A673 (cell line): ENCODE results near the gene C18orf32. TPM values are rescaled to one million over a fixed set of nuclear protein-coding genes. Genes with fewer than 3 reads are reported as not detected.
"Not testable (repeated sequence)": the region's sequence is repeated elsewhere in the genome, so short reads cannot be mapped to it uniquely, and the experiment has no call there.

Experiments
- BruUV-seq: library from RNA; stranded (reverse); fragments of 400-500 nt; replicated peaks from 2 replicates; lab custom pipeline; 2021; lab: Mats Ljungman, UMichigan
- CTCF ChIA-PET: fragments of 300-600 bp; sonication (Branson Sonifier 250); formaldehyde crosslinking; loops from one replicate; lab custom pipeline; 2022; ENCODE audit warnings: antibody characterized with exemption; lab: Charles Lee
- POLR2A ChIA-PET: fragments of 300-600 bp; sonication (Branson Sonifier 250); formaldehyde crosslinking; loops from one replicate; lab custom pipeline; 2022; ENCODE audit warnings: antibody characterized with exemption; ENCODE audit not compliant: low non-redundant PET; lab: Charles Lee
- DNase-seq: peaks from one replicate; pipeline ENCODE4 v3.0.0-alpha.2; 2015; ENCODE audit warnings: low spot score
- H3K27ac ChIP-seq: fragments of 200-600 bp; sonication (generic); 2 replicates; pipeline ENCODE4 v1.5.1; 2016; ENCODE audit warnings: mixed run types, low read depth, mild to moderate bottlenecking, mixed read lengths, antibody characterized with exemption, low read length; ENCODE audit not compliant: poor library complexity, severe bottlenecking
- H3K27me3 ChIP-seq: fragments of 200-600 bp; sonication (generic); replicated peaks from 2 replicates; pipeline ENCODE4 v1.6.1; 2017; ENCODE audit warnings: mixed run types, low read depth, mild to moderate bottlenecking, mixed read lengths, antibody characterized with exemption, low read length; ENCODE audit not compliant: insufficient read depth, poor library complexity
- H3K36me3 ChIP-seq: fragments of 200-600 bp; sonication (generic); 2 replicates; pipeline ENCODE4 v1.6.1; 2016; ENCODE audit warnings: mixed run types, mild to moderate bottlenecking, mixed read lengths, antibody characterized with exemption, low read length; ENCODE audit not compliant: insufficient read depth, poor library complexity, severe bottlenecking
- H3K4me1 ChIP-seq: fragments of 200-600 bp; sonication (generic); 2 replicates; pipeline ENCODE4 v1.6.1; 2017; ENCODE audit warnings: mixed run types, mild to moderate bottlenecking, mixed read lengths, antibody characterized with exemption, low read length; ENCODE audit not compliant: insufficient read depth, poor library complexity, severe bottlenecking
- H3K4me3 ChIP-seq: fragments of 200-600 bp; sonication (generic); 2 replicates; pipeline ENCODE4 v1.5.1; 2016; ENCODE audit warnings: low read depth, mixed run types, mild to moderate bottlenecking, mixed read lengths, low read length; ENCODE audit not compliant: poor library complexity, severe bottlenecking
- H3K9me3 ChIP-seq: fragments of 200-600 bp; sonication (generic); 2 replicates; pipeline ENCODE4 v1.6.1; 2016; ENCODE audit warnings: mixed run types, low read depth, mild to moderate bottlenecking, mixed read lengths, antibody characterized with exemption, low read length; ENCODE audit not compliant: poor library complexity, severe bottlenecking
- EZH2 ChIP-seq: fragments of 200-600 bp; sonication (generic); IDR thresholded peaks from 2 replicates; pipeline ENCODE4 v1.6.1; 2017; ENCODE audit warnings: borderline replicate concordance, low read depth, mild to moderate bottlenecking, mixed read lengths, antibody characterized with exemption, low read length; ENCODE audit not compliant: poor library complexity, severe bottlenecking
- intact Hi-C: fragments of 100-400 bp; cut with micrococcal nuclease; formaldehyde crosslinking; loops from one replicate; pipeline ENCODE4 v1.10.0; 2022; ENCODE audit not compliant: unreplicated experiment
- total RNA-seq: library from RNA; stranded (reverse); gene quantifications from 2 replicates; pipeline ENCODE4 v1.2.3, GENCODE V29; 2021
- TF ChIP-seq, protein P1 (sequence below): fragments of 300-800, 200-600 bp; sonication (generic); conservative IDR thresholded peaks from 2 replicates; pipeline ENCODE4 v1.5.1; 2017; ENCODE audit warnings: low read depth, mild to moderate bottlenecking, antibody characterized with exemption, low read length, moderate library complexity, mixed read lengths

The C18orf32 gene
- total RNA-seq, 1 experiment from 2014 or later = 43.8 TPM

DNA sequence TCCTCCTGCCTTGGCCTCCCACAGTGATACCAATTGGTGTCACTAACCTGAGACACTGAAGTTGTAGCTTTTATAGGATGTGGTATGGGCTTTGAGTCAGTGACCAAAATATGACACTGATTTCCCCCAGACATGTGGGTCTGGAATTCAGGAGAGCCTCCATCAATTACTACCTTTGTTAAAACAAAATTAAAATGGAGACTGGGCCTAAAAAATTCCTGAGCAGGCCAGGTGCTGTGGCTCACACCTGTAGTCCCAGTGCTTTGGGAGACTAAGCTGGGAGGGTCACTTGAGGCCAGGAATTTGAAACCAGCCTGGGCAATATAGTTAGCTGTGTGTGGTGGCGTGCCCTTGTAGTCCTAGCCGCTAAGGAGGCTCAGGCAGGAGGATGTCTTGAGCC, 37.9 kb upstream of the C18orf32 start:
- no TSS peak for BruUV-seq
- Histone ChIP-seq H3K4me3 (no peak overlapping the region), H3K36me3 (no peaks in the 10 kb centered on the region), H3K4me1 (peaks cover 19% of the 10 kb centered on the region), H3K9me3 (no peaks in the 10 kb centered on the region), H3K27ac (no peak overlapping the region), H3K27me3 (no peaks in the 10 kb centered on the region)
- TF ChIP-seq, protein P1, sequence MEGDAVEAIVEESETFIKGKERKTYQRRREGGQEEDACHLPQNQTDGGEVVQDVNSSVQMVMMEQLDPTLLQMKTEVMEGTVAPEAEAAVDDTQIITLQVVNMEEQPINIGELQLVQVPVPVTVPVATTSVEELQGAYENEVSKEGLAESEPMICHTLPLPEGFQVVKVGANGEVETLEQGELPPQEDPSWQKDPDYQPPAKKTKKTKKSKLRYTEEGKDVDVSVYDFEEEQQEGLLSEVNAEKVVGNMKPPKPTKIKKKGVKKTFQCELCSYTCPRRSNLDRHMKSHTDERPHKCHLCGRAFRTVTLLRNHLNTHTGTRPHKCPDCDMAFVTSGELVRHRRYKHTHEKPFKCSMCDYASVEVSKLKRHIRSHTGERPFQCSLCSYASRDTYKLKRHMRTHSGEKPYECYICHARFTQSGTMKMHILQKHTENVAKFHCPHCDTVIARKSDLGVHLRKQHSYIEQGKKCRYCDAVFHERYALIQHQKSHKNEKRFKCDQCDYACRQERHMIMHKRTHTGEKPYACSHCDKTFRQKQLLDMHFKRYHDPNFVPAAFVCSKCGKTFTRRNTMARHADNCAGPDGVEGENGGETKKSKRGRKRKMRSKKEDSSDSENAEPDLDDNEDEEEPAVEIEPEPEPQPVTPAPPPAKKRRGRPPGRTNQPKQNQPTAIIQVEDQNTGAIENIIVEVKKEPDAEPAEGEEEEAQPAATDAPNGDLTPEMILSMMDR = no peak
- TF ChIP-seq EZH2 = no peak
- DNase-seq = no peak
- intact Hi-C loops = loop anchor here (10.0 kb wide), 1 partner anchor 200 kb away; no protein-coding TSS in a partner anchor
- ChIA-PET POLR2A (no interaction called here), CTCF (no interaction called here)

DNA sequence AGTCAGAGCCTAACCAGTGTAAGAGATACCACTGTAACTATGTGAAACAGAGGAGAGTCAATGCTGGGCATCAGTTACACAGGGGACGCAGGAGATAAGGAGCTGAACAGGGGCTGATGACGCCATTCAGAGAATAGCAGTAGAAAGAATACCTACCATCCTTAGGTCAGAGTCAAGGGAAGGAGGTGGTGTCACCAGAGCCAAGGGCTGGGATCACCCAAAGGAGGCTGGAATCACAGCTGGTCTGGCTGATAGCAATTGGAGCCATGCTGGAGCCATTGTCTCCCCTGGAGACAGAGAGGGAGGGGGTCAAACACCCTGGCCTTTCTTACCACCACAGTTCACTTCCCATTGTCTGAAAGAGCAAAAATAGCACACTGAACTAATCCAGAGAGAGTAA, 37.3 kb upstream of the C18orf32 start:
- Histone ChIP-seq H3K27ac (no peak overlapping the region), H3K4me1 (peaks cover 25% of the 10 kb centered on the region), H3K4me3 (no peak overlapping the region), H3K9me3 (no peaks in the 10 kb centered on the region), H3K27me3 (no peaks in the 10 kb centered on the region), H3K36me3 (no peaks in the 10 kb centered on the region)
- TF ChIP-seq, protein P1 = no peak
- no peak for TF ChIP-seq EZH2
- POLR2A ChIA-PET = no interaction called here
- intact Hi-C loops = loop anchor here (10.0 kb wide), 1 partner anchor 200 kb away; no protein-coding TSS in a partner anchor
- BruUV-seq = no TSS peak
- CTCF ChIA-PET = no interaction called here
- DNase-seq = no peak

DNA sequence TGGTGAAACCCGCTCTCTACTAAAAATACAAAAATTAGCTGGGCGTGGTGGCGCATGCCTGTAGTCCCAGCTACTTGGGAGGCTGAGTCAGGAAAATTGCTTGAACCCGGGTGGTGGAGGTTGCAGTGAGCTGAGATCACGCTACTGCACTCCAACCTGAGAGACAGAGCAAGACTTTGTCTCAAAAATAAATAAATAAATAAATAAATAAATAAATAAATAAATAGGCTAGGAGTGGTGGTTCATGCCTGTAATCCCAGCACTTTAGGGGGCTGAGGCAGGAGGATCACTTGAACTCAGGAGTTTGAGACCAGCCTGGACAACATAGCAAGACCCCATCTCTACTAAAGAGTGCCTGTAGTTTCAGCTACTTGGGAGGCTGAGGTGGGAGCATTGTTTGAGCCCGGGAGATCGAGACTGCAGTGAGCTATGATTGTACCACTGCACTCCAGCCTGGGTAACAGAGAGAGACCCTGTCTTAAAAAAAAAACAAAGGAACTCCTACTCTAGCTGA, 36.6 kb upstream of the C18orf32 start:
- H3K27me3 ChIP-seq, BruUV-seq, H3K9me3 ChIP-seq, H3K27ac ChIP-seq, DNase-seq, POLR2A ChIA-PET, H3K4me3 ChIP-seq, H3K36me3 ChIP-seq: not testable (repeated sequence)
- H3K4me1 ChIP-seq = peaks cover 30% of the 10 kb centered on the region
- CTCF ChIA-PET = interaction anchor here (0.6 kb wide), 1 partner anchor 60 kb away, joined by 3 read pairs; no protein-coding TSS in a partner anchor
- intact Hi-C loops = loop anchor here (10.0 kb wide), 1 partner anchor 201 kb away; no protein-coding TSS in a partner anchor
